Left renal cortex interstitium (tissue), 4 donors: ENCODE results near the gene SLC39A10. TPM values are rescaled to one million over a fixed set of nuclear protein-coding genes. Genes with fewer than 3 reads are reported as not detected.

Source experiments
- DNase-seq, 4 donors: peaks; one replicate each; pipeline ENCODE4 v3.0.0-alpha.2; 2013; ENCODE audit warnings: low read depth in 4 of 4, low spot score in 2 of 4, missing footprints in 1 of 4
- polyA plus RNA-seq, 4 donors: library from polyadenylated mRNA; unstranded; fragments of 120-200 nt; gene quantifications; one replicate each; pipeline ENCODE4 v1.2.1, GENCODE V29; 2013; ENCODE audit not compliant: insufficient read length in 4 of 4

The SLC39A10 gene
- polyA plus RNA-seq, 4 donors = 72.4 to 98.2 (median 81.9) TPM

DNA sequence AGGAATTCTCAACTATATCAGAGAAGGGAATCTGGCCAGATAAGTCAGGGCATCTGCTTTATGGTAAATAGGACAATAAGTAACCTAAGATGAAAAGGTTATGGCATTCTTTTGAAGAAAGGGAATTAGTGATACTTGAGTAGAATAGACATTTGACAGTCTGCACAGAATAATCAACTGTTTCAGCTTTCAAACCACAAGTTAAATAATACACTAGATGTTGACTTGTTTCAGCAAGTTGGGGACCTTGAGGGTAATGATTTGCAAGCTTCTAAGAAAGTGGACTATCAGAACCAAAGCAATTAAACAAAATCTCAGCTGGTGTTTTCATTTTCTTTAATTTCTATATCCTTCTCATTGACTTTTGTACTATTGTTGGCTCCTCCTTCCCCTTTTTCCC lies 54.5 kb downstream of the SLC39A10 start:
- DNase-seq = no peak

DNA sequence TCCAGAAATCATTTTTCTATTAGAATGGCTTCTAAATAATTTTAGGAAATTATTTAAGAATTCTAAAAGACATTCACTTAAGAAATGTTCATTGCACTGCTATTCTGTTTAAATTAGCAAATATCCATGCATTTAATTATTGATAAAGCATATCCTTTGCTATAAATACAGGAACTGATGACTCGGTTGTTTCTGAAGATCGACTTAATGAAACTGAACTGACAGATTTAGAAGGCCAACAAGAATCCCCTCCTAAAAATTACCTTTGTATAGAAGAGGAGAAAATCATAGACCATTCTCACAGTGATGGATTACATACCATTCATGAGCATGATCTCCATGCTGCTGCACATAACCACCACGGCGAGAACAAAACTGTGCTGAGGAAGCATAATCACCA lies 59.4 kb downstream of the SLC39A10 start:
- DNase-seq = no peak

DNA sequence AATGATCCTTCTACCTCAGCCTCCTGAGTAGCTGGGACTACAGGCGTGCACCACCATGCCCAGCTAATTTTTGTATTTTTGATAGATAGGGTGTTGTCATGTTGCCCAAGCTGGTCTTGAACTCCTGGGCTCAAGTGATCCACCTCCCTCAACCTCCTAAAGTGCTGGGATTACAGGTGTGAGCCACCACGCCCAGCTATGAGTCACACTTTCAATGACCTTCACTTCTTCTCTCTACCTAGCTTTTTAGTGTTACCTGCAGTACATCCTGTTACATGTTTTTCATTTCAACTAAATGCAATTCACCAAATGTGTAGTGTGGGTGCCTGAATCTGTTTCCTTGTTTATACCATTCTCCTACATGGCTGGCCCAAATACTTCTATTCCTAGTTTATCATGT lies 64.0 kb downstream of the SLC39A10 start:
- DNase-seq = no peak

DNA sequence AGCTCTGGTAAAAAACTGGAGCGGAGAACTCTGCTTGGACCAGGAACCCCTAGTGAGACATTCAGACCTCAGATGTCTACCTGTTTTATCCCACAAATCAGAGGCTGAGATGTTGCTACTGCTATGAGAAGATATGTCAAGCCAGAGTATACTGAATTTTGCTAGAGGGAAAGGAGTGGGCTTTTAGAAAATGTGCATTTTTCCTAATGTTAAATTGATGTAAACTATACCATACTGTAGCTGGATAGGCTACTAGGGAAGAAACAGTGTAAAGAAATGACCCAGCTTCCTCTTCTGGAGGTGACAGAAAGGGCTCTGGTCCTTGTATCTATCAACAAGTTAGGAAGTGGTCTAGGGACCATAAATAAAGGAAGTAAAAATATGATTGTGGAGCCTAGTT lies 65.0 kb downstream of the SLC39A10 start:
- no peak for DNase-seq

DNA sequence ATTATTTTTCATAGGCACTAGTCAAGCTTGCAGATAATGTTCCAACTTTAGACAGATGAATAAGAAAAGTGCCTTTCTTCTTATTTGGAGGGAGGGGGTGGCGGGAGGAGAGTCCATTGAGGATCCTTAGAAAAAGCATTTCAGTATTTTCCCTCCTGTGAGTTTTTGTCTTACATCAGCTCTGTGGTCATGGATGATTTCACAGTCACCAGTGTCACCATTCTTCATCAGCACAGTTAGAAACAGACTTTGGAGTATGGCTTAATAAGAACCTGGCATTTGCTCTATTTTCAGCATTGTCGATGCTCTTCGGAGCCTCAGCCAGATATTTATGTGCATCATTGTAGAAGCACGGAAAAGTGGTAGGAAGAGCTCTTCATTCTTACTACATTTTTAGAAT lies 70.1 kb downstream of the SLC39A10 start:
- no peak for DNase-seq

DNA sequence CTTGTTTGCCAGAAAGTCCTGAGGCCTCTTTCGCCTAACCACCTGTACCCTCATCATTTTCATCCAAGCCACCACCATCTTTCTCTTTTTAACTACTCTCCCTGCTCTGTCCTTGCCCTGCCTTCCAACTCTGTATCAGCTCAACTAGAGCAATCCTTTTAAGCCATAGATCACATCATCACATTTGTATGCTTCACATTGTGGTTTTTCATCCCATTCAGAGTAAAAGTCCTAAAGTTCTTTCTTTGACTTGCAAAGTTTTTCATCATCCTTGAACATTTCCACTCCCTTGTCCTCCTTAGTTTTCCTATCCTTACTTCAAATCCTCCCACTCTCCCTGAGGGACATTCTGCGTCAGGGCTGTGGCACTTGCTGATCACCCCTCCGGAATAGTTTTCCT lies 73.9 kb downstream of the SLC39A10 start:
- DNase-seq = no peak

DNA sequence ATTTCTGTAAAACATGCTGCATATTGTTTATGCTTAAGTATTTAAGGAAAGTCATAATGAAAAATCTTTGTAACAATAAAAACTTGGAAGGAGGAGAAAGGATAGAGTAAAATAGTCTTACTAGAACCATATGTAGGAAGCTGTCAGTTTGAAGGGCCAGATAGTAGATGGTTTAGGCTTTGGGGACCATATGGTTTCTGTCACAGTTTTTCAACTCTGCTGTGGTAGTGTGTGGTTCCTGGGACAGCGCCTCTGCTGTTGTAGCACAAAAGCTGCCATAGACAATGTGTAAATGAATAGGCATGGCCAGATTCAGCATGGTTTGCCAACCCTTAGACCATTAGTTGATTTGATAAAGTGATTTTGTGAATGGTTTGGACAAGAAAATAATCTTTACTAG lies 75.5 kb downstream of the SLC39A10 start:
- no peak for DNase-seq

DNA sequence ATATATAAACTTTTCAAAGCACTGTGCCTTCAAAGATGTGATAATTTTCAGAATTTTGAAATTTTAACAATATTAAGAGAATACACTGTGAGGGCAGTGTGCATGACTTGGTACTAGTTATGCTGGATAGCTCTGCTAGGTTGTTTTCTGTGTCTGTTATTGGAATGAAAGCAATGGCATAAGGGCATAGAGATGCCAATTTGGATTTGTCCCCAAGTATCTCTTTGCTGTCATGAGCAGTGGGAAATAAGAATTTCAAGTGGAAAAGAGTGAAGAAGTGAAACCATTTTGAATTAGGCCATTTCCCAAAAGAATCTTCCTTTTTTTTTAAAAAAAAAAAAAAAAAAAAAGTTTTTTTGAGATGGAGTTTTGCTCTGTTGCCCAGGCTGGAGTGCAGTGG lies 76.8 kb downstream of the SLC39A10 start:
- no peak for DNase-seq

DNA sequence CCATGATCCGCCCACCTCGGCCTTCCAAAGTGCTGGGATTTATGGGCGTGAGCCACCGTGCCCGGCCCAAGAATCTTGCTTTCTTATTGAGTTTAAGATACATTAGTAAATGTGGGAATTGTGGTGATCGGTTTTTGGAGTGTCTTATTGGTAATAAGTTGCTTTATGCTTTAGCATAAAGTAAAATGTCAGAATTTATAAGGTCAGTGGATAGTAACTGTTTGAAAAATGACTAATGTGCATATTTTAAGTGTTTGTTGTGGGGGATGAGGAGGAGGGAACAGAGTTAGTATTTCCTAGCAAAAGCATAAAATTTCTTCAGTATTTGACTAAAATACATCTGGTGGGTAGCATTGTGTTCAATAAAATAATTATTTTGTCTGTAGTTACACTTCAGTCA lies 77.4 kb downstream of the SLC39A10 start:
- DNase-seq = no peak

DNA sequence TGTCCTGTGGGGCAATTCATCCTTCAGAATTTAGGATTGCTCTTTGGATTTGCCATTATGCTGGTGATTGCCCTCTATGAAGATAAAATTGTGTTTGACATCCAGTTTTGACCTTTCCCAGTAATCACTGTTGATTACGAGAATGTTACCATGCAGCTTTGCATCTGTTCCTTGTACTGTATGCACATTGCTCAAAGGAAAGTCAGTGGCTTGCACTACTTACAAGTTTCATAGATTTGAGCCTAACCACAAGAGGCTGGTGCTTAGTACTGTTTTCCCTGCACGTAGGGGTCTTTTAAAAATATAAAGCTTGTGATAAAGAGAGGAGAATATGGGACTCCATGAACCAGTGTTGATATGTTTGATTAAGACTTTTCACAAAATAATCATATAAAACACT lies 77.9 kb downstream of the SLC39A10 start:
- no peak for DNase-seq

DNA sequence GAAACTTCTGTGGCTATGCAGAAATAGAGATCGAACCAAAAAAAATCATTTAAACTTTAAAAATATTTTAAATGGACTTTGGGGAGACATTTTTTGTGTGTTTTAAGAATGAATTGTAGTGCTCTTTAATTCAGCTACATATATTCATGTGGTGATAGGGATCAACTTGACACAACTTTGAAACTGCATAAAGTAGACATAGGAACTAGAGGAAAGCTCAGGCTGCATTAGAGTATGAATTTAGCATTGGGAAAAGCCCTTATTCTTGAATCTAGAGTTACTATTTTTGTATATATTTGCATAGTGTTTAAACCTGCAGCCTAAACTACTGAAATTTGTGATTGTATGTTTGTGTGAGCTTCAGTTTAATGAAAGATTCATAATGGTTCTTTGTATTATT lies 78.3 kb downstream of the SLC39A10 start:
- DNase-seq = no peak

DNA sequence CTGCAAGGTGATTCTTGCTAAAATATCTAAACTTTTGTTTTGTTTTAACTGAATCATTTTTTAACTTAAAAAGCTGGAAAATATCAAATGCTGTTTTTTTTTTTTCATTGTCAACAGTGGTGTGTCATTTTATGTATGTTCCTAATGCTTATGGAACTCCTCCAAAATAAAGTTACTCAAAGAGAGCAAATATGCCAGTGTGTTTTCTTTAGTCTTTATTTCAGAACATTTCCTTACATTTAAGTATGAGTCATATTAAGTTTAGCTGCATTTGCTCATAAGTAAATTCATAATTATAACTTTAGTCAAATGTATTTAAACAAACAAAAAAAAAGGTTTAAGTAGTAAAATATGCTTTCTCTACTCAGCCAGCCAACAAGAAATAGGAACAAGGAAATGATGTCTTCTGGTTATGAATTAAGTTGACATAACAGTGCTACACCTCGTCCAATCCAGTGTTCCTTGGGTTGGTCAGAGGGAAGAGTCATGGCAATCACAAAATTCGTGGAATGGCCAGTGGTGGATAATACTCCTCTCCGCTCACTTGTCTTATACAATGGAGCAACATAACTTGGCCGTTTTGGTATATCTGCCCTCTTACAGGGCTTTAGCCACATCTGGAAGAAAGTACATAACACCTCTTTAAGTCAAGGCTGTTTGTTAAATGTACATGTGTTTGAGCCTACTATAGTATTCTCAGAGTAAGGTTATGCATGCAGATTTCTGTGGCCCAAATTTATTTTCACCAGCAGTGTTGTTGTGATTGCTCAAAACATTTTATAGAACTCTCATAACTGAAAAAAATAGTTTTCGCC lies 80.7 kb downstream of the SLC39A10 start:
- DNase-seq = no peak

DNA sequence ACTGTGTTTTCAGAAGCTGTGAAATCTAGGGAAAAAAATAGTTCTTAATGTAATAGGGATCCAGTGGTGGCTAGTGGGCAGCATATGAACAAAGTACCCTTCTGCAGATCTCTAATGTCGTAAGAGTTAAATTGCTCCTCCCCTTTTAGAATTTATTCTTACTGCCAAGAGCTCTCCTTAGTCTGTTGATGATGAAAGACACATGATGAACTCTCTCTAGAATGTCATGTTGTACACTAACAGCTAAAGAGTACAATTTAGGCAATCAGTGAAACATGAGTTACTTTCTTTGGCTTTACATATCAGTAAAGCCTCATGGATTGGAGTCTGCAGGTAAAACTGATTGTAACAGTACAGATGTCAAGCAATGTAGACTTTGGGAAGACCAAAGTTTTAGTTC lies 84.2 kb downstream of the SLC39A10 start:
- no peak for DNase-seq

DNA sequence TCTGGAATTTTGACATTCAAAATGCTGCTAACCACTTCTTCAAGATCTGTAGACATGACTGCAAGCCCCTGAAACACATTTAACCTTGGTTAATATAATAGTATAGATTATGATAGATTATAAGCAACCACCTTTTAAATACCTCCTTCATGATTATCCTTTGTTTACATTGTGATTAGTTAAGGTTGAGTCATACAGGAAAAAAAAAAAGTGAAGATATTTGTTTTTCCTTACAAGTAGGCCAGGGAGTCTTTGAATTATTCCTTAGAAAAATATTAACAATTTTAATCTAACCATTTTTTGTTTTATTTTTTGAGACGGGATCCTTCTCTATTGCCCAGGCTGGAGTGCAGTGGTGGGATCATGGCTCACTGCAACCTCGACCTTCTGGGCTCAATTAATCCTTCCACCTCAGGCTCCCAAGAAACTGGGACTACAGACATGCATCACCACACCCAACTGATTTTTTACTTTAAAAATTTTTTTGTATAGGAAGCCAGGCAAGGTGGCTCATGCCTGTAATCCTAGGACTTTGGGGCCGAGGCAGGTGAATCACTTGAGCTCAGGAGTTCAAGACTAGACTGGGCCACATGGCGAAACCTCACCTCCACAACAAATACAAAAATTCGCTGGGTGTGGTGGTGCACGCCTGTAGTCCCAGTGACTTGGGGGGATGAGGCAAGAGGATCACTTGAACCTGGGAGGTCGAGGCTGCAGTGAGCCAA lies 99.4 kb downstream of the SLC39A10 start:
- no peak for DNase-seq

DNA sequence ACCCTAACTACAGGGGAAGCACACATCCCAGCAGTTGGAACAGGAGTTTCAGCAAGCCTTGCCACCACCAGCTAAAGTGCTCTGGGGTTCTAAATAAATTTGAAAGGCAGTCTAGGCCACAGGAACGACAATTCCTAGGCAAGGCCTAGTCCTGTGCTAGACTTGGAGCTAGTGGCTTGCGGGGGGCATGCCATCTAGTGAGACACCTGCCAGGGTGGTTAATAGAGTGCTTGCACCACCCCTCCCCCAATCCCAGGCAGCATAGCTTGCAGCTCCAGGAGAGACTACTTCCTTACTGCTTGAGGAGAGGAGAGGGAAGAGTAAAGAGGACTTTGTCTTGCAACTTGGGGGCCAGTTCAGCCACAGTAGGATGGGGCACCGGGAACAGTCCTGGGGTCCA lies 101.8 kb downstream of the SLC39A10 start:
- no peak for DNase-seq

DNA sequence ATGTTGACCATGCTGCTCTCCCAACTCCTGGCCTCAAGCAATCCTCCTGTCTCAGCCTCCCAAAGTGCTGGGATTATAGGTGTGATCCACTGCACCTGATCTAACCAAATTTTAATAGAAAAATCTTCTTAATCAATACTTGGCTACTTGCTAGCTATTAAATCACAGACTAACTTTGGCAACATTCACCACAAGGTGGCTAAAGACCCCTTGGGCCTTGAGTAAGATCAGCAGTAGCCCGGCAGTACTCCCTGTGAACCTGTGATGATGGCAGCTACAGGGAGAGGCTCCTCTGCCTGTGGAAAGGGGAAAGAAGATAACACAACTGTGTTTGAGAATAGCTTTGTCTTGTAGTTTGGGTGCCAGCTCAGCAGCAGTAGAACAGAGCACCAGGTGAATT lies 102.9 kb downstream of the SLC39A10 start:
- no peak for DNase-seq

DNA sequence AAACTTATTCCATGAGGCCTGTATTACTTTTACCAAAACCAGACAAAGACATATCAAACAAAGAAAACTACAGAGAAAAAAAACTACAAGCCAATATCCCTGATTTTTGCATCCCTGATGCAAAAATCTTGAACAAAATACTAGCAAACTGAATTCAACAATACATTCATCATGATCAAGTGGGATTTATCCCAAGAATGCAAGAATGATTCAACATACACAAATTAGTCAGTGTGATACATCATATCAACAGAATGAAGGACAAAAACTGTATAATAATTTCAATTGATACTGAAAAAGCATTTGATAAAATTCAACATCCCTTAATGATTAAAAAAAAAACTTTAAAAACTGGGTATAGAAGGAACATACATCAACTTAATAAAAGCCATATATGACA lies 106.8 kb downstream of the SLC39A10 start:
- no peak for DNase-seq

DNA sequence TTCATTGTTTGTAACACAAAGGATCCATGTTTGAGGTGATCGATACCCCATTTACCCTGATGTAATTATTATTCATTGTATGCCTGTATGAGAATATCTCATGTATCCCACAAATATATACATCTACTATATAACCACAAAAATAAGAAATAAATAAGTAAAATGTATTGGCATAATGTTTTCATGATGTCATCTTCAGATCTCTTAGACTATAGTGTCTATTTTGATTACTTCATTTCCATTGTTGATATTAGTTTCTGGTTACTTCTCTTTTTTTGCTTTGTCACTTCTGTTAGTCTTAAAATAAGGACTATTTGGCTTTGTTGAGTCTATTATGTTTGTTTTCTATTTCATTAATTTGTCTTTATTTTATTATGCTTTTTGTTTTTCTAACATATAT lies 109.7 kb downstream of the SLC39A10 start:
- no peak for DNase-seq

DNA sequence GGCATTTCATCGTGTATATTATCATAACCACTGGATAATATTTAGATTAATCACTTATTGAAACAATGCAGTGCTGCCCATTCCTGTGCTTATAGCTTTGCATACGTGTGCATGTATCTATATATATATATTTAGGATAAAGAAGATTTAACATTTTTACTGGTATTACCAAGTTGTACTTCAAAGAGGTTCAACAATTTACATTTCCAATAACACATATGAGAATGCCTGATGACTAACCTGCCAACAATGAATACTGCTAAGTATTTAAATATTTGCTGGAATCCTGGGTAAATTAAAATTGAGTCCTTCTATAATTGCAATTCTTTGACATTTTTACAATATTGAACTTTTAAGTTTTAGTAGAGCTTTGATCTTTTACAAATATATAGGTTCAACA lies 111.4 kb downstream of the SLC39A10 start:
- DNase-seq = no peak

DNA sequence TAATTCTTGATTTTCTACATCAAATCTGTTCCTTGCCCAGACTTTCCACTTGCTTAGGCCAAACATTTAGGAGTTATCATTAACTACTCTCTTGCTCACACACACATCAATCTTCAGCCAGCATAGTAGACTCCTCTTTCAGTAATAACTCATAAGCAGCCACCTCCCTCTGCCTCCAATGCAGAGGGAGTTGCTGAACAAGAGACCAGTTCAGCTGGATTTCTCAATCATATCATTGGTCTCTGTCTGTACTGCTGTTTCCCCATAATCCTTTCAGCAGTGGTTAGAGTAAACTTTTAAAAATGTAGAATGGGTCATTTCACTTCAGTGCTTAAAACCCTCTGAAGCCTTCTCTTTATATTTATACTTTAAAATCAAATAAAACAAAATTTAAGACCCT lies 112.9 kb downstream of the SLC39A10 start:
- DNase-seq = no peak

DNA sequence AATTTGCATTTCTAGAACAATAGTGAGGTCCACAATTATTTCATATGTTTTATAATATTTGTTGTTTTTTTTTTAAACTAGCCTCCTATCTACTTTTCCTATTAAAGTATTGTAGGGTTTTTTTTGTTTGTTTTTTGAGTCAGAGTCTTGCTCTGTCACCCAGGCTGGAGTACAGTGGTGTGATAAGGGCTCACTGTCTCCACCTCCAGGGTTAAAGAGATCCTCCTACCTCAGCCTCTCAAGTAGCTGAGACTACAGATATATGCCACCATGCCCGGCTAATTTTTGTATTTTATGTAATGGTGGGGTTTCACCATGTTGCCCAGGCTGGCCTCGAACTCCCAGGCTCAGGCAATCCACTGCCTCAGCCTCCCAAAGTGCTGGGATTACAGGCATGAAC lies 122.5 kb downstream of the SLC39A10 start:
- DNase-seq = no peak

DNA sequence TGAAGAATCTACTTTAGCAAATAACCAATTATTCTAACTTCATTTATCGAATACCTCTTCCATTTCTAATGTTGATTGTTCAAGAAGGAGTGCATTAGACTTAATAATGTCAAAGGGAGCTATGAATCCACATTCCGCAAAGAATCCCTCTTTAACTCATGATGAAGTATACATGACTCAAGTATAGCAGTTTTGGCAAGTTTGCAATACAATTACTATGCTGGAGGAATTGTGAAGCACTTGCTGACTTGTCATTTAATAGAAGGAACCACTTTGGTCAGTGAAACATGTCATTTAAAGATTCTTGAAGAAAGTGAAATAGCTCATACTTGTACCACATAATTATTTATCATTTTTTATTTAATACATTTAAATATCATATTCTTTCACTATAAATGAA lies 125.1 kb downstream of the SLC39A10 start:
- DNase-seq = no peak
